ENCODE results near the gene TMIGD1.

TMIGD1 gene

GRCh38 chr17:30291543-30292285 is 42.1 kb downstream of the TMIGD1 start, which contains the start of gene BLMH:
TSS of gene BLMH (minus strand) at chr17:30291944. CDS start at chr17:30291819, 125 bp downstream.
- Histone ChIP-seq H3K4me3 (peak within 1 kb of the TSS; percentile 84 to 89), H3K27ac (peak within 1 kb of the TSS; percentile 92 to 93), H3K27me3 (no peaks in the 10 kb centered on the region), H3K4me1 (peaks cover 0 to 27% (median 12%) of the 10 kb centered on the region in 4 donors), H3K36me3 (peaks cover 11 to 23% (median 14%) of the 10 kb centered on the region in 3 donors), H3K9me3 (no peaks in the 10 kb centered on the region)
- intact Hi-C loops (cut with DNase I; ENCODE audit: low total_unique reads) = loop anchor here (5.0 kb wide), 1 partner anchor 86 kb away; the partner anchor contains the start of gene CPD
- no peak for TF ChIP-seq CTCF (IDR thresholded peaks at IDR 0.05)
- peak; percentile 72 to 89 for DNase-seq

DNA sequence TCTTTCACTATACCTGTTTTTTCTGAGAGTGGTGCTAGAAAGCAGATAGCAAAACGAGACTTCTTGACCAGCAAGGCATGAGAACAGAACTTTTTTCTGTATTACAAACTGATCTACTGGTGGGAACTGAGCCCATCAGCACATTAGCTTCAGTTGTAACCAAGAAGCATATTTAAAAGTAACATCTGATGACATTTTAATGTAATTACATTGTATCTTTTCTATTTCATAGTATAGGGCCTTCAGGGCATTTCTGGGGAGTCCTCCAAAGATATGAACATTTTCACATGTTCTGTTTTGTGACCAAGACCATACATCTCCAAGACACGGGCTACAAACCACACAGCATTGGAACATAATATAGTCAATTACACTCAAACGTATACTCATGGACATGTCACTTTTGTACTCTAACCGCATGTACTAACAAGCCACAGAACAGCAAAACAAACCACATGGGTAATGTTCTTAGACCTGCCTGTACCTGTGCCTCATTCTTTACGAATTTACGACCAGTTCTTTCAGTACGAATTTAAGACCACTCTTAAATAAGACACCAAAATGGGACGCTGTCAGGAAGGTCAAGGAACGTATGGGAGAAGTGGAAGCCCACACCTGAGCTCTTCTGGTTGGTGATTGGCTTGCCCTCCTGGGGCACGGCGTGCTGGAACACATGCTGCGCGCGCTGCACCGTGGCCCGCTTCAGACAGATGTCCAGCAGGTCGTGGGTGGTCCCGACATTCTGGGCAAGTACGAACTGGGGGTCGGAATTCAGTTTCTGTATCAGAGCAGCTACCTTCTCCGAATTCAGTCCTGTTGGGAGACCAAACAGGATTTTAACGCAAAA is 42.9 kb downstream of the TMIGD1 start:
- no peak for TF ChIP-seq CTCF (IDR thresholded peaks at IDR 0.05)
- Histone ChIP-seq H3K4me3 (peak overlapping the region; percentile 84 to 89), H3K4me1 (peaks cover 0 to 19% (median 9%) of the 10 kb centered on the region in 4 donors), H3K27me3 (no peaks in the 10 kb centered on the region), H3K36me3 (peaks cover 19 to 31% (median 21%) of the 10 kb centered on the region in 3 donors), H3K9me3 (no peaks in the 10 kb centered on the region), H3K27ac (peak overlapping the region; percentile 92 to 93)
- intact Hi-C loops (cut with DNase I; ENCODE audit: low total_unique reads) = loop anchor here (5.0 kb wide), 1 partner anchor 86 kb away; the partner anchor contains the start of gene CPD
- DNase-seq = peak; percentile 23 to 66

- intact Hi-C loops (cut with DNase I; ENCODE audit: low total_unique reads) = loop anchor here (5.0 kb wide), 1 partner anchor 87 kb away; the partner anchor contains the start of gene CPD
- no peak overlapping the region for H3K4me3 ChIP-seq
- DNase-seq = no peak
- H3K36me3 ChIP-seq = peaks cover 27 to 39% (median 30%) of the 10 kb centered on the region in 3 donors
- no peak for TF ChIP-seq CTCF (IDR thresholded peaks at IDR 0.05)
- peaks cover 0 to 15% (median 9%) of the 10 kb centered on the region in 4 donors for H3K4me1 ChIP-seq
- no peaks in the 10 kb centered on the region for H3K27me3 ChIP-seq
- H3K27ac ChIP-seq = no peak overlapping the region
- H3K9me3 ChIP-seq = no peaks in the 10 kb centered on the region
Observed at GRCh38 chr17:30290077-30290476, 43.8 kb downstream of the TMIGD1 start.

DNA sequence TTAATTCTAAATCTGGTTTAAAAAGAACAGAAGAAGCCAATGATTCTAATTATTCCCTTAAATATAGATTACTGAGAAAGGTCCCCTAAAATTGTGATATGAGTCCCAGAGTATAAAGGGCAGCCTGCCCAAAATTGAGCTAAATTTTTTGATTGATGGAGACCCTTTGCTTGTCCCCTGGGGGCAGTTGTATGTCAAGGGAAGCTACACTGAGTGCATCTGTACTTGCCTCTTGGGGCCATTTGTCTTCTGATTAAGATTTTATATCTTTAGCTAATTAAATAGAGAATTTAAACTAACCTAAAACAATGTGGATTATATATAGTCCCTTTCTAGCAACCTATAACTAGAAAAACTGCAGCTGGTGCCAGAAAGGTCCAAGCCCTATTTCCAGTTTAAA is 54.7 kb downstream of the TMIGD1 start:
- Histone ChIP-seq H3K27ac (no peak overlapping the region), H3K4me3 (no peak overlapping the region), H3K4me1 (no peaks in the 10 kb centered on the region), H3K9me3 (no peaks in the 10 kb centered on the region), H3K36me3 (peaks cover 18 to 74% (median 29%) of the 10 kb centered on the region in 3 donors), H3K27me3 (no peaks in the 10 kb centered on the region)
- intact Hi-C loops (cut with DNase I; ENCODE audit: low total_unique reads) = no loop called here
- no peak for TF ChIP-seq CTCF (IDR thresholded peaks at IDR 0.05)
- DNase-seq = no peak

GRCh38 chr17:30278032-30278431 is 55.8 kb downstream of the TMIGD1 start:
- peak in 1 of 2 donors; percentile 40 for DNase-seq
- TF ChIP-seq CTCF (IDR thresholded peaks at IDR 0.05) = peak; percentile 48
- Histone ChIP-seq H3K4me3 (no peak overlapping the region), H3K4me1 (no peaks in the 10 kb centered on the region), H3K27me3 (no peaks in the 10 kb centered on the region), H3K9me3 (no peaks in the 10 kb centered on the region), H3K36me3 (peaks cover 29 to 74% (median 31%) of the 10 kb centered on the region in 3 donors), H3K27ac (no peak overlapping the region)
- intact Hi-C loops (cut with DNase I; ENCODE audit: low total_unique reads) = no loop called here
